ENCODE results near the gene PDE4D. TPM values are rescaled to one million over a fixed set of nuclear protein-coding genes. Genes with fewer than 3 reads are reported as not detected.

PDE4D gene
- total RNA-seq, 1 experiment from 2014 or later: 3.6 TPM

DNA sequence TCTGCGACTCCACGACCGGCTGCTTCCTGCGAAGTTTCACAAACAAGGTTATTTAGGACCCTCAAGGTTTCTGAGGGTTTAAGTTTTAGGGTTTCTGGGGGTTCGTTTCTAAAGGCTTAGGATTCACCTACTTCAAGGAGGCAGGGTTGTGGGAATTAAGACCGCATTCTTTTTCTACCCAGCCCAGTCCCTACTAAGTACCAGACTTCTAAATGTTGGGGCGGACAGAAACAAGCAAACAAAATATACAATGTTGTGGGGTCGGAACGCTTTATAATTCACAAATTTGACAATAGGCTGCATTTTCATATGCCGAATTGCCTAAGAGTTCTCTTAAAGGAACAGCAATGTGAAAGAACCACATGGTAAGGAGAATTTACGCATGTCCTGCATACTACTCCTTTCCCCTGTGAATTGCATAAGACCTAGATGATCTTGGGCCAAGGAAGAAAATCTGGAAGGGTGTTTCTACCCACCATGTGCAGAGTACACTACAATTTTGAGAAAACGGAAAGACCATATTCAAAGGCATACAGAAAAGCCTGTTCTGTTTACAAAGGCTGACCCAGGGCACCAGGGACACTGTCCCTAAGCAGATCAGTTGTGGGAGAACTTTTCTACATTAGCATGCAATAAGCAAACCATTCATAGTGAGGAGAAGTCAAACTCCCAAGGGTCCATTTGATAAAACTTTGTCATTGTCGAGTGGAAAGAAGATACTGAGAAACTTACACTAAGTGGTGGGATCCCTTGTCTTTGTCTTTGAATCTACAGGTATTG, 853.3 kb downstream of the PDE4D start:
- no peak for TF ChIP-seq EZH2phosphoT487 (IDR thresholded peaks at IDR 0.05; ENCODE audit: borderline replicate concordance, low read length)
- no peak for TF ChIP-seq EZH2 (IDR thresholded peaks at IDR 0.05; ENCODE audit: low read length, unreplicated experiment)
- TF ChIP-seq, protein P1, sequence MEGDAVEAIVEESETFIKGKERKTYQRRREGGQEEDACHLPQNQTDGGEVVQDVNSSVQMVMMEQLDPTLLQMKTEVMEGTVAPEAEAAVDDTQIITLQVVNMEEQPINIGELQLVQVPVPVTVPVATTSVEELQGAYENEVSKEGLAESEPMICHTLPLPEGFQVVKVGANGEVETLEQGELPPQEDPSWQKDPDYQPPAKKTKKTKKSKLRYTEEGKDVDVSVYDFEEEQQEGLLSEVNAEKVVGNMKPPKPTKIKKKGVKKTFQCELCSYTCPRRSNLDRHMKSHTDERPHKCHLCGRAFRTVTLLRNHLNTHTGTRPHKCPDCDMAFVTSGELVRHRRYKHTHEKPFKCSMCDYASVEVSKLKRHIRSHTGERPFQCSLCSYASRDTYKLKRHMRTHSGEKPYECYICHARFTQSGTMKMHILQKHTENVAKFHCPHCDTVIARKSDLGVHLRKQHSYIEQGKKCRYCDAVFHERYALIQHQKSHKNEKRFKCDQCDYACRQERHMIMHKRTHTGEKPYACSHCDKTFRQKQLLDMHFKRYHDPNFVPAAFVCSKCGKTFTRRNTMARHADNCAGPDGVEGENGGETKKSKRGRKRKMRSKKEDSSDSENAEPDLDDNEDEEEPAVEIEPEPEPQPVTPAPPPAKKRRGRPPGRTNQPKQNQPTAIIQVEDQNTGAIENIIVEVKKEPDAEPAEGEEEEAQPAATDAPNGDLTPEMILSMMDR (conservative IDR thresholded peaks at IDR 0.05; ENCODE audit: low read depth, low read length): no peak
- ChIA-PET CTCF (no interaction called here), POLR2A (ENCODE audit: unreplicated experiment) (no interaction called here)
- H3K27ac ChIP-seq (ENCODE audit: low read length): no peak overlapping the region
- no peak for DNase-seq
- no peaks in the 10 kb centered on the region for H3K9me2 ChIP-seq (replicated peaks; ENCODE audit: low read length)
- intact Hi-C loops (cut with micrococcal nuclease): no loop called here
- 0 out of 2 replicates have a peak overlapping the region, but pooled peaks have one; percentile 67 for H2AFZ ChIP-seq (ENCODE audit: low read length)
- H4K20me1 ChIP-seq (ENCODE audit: low read length): no peaks in the 10 kb centered on the region
- H3K4me3 ChIP-seq (ENCODE audit: low read length): peak overlapping the region; percentile 66
- peak overlapping the region; percentile 79 for H3K4me2 ChIP-seq (ENCODE audit: low read length)
- H3K36me3 ChIP-seq (ENCODE audit: low read depth, low read length): no peaks in the 10 kb centered on the region
- no TSS peak for BruUV-seq (replicated peaks)
- H3K27me3 ChIP-seq (ENCODE audit: low read length): no peaks in the 10 kb centered on the region
- no peaks in the 10 kb centered on the region for H3K79me2 ChIP-seq (ENCODE audit: low read length)
- no peak for ATAC-seq
- peaks cover 48% of the 10 kb centered on the region for H3K4me1 ChIP-seq (ENCODE audit: insufficient read depth, low read length)
- H3K9me3 ChIP-seq (ENCODE audit: low read length): no peaks in the 10 kb centered on the region
- H3F3A ChIP-seq (ENCODE audit: low read length, unreplicated experiment): no peaks in the 10 kb centered on the region
- H3K9ac ChIP-seq (ENCODE audit: low read length): no peak overlapping the region

DNA sequence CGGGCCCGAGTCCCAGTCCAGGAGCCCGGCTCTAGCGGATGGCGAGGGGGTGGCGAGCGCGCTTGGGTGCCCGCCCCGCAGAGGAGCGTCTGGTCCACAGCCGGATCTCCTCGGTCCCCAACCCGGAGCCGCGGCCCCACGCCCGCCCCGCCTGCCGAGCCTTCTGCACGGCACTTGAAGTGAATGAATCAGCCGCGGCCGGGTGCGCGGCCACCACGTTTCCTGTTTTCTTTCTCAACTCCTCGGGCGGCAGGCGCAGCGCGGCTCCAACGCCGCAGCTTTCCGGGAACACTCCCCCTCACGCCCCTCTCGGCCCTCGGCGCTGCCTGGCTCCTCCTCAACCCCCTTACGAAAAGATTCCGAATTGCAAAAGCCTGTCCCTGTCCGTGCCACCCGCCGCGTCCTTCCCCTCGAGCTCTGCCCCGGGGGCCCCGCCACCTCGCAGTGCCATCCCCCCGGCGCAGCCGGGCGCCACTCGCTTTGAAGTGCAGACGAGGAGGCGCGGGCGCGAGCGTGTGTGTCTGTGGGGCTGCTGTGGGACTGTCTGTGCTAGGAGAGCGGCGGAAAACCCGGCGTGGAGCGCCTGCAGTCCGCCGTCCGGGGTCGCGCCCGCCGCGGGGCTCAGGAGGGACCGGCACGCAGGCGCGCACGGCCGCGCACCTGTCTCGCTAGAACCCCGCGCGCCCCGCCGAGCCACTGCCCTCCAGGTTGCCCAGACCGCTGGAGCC, 854.1 kb downstream of the PDE4D start:
- ChIA-PET CTCF (no interaction called here), POLR2A (ENCODE audit: unreplicated experiment) (no interaction called here)
- no peaks in the 10 kb centered on the region for H3K79me2 ChIP-seq (ENCODE audit: low read length)
- no peak overlapping the region for H3K27ac ChIP-seq (ENCODE audit: low read length)
- peak overlapping the region; percentile 57 for H3K9ac ChIP-seq (ENCODE audit: low read length)
- no peaks in the 10 kb centered on the region for H3K9me3 ChIP-seq (ENCODE audit: low read length)
- peak overlapping the region; percentile 67; the same call in 1 of the 2 replicates for H2AFZ ChIP-seq (ENCODE audit: low read length)
- H3K36me3 ChIP-seq (ENCODE audit: low read depth, low read length): no peaks in the 10 kb centered on the region
- peak overlapping the region; percentile 66 for H3K4me3 ChIP-seq (ENCODE audit: low read length)
- BruUV-seq (replicated peaks): no TSS peak
- ATAC-seq (peak; percentile 14), DNase-seq (peak; percentile 37)
- no peaks in the 10 kb centered on the region for H3F3A ChIP-seq (ENCODE audit: low read length, unreplicated experiment)
- H3K27me3 ChIP-seq (ENCODE audit: low read length): no peaks in the 10 kb centered on the region
- intact Hi-C loops (cut with micrococcal nuclease): loop anchor here (5.0 to 10.0 kb wide), 5 partner anchors 395 to 753 kb away; no protein-coding TSS in a partner anchor
- peak overlapping the region; percentile 79 for H3K4me2 ChIP-seq (ENCODE audit: low read length)
- peaks cover 54% of the 10 kb centered on the region for H3K4me1 ChIP-seq (ENCODE audit: insufficient read depth, low read length)
- H4K20me1 ChIP-seq (ENCODE audit: low read length): no peaks in the 10 kb centered on the region
- H3K9me2 ChIP-seq (replicated peaks; ENCODE audit: low read length): no peaks in the 10 kb centered on the region
- TF ChIP-seq, protein P1 (conservative IDR thresholded peaks at IDR 0.05; ENCODE audit: low read depth, low read length): no peak
- TF ChIP-seq EZH2phosphoT487 (IDR thresholded peaks at IDR 0.05; ENCODE audit: borderline replicate concordance, low read length) (no peak), EZH2 (IDR thresholded peaks at IDR 0.05; ENCODE audit: low read length, unreplicated experiment) (no peak)
